Mucosa of descending colon (tissue), 3 donors: Measurements from ENCODE around the gene ASB4. TPM values are rescaled to one million over a fixed set of nuclear protein-coding genes. Genes with fewer than 3 reads are reported as not detected.

Source experiments
- ATAC-seq: fragments of 200-7000 bp; cut with Tn5 transposase; one replicate; pipeline ENCODE4 v1.9.1; 2020; ENCODE audit warnings: mild to moderate bottlenecking, moderate library complexity
- DNase-seq, 3 donors: peaks; one replicate each; pipeline ENCODE4 v3.0.0-alpha.2; 2020
- H3K36me3 ChIP-seq: fragments of 200-600 bp; one replicate; pipeline ENCODE4 v1.8.0; 2021; ENCODE audit warnings: low read depth, mild to moderate bottlenecking
- H3K4me1 ChIP-seq: fragments of 200-600 bp; one replicate; pipeline ENCODE4 v1.8.0; 2021; ENCODE audit warnings: low read depth, mild to moderate bottlenecking
- H3K4me3 ChIP-seq: fragments of 200-600 bp; one replicate; pipeline ENCODE4 v1.8.0; 2021; ENCODE audit warnings: mild to moderate bottlenecking
- H3K9me3 ChIP-seq: fragments of 200-600 bp; one replicate; pipeline ENCODE4 v1.8.0; 2021; ENCODE audit warnings: mild to moderate bottlenecking
- intact Hi-C, 2 donors: fragments of 100-400 bp; cut with DNase I in 1 of 2; cut with micrococcal nuclease in 1 of 2; formaldehyde crosslinking; loops; one replicate each; pipeline versions ENCODE4 v1.11.0 to v1.11.1; 2022; cut with DNase I, micrococcal nuclease
- total RNA-seq, 3 donors: library from RNA; stranded (reverse); fragmentation: NEBNext Ultra II Directional in 2 of 3; extraction: Animal tissue kit (Norgen Biotek cat#: 25700) in 2 of 3; gene quantifications; one replicate each; pipeline versions ENCODE4 v1.2.1 to v1.2.4, GENCODE V29; 2021 to 2023
- TF ChIP-seq, protein P1 (sequence below): fragments of 200-600 bp; IDR thresholded peaks from one replicate; pipeline ENCODE4 v1.8.0; 2022; ENCODE audit warnings: antibody characterized with exemption, mild to moderate bottlenecking
- donor health status: DM: no; HTN: no; CAD: no; lungs with moderate emphysema.
- donor health status: DM: no; HTN: no; CAD: no.
- donor health status: DM: no; HTN: yes; CAD: no.

Gene ASB4
- total RNA-seq, 3 donors from 2014 or later, result 0.13 to 0.84 TPM; not detected in 1

DNA sequence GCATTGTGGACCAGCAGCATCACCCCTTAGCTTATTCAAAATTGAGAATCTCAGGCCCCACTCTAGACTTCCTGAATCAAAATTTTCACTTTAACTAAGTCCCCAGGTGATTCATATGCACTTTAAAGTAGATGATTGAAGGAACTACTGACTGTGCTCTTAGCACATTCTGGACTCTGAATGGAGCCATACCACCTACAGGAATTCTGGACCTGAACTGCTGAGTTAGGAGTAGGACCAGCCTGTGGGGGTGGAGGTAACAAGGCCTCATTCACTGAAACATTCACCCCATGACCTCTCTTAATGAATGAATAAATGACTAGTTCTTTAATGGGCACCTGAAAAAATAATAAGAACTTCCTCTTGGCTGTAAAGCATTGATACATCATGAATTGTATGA is 103.3 kb downstream of the ASB4 start:
- no peak for ATAC-seq
- no peak overlapping the region for H3K4me3 ChIP-seq
- no peak for DNase-seq
- TF ChIP-seq, protein P1, sequence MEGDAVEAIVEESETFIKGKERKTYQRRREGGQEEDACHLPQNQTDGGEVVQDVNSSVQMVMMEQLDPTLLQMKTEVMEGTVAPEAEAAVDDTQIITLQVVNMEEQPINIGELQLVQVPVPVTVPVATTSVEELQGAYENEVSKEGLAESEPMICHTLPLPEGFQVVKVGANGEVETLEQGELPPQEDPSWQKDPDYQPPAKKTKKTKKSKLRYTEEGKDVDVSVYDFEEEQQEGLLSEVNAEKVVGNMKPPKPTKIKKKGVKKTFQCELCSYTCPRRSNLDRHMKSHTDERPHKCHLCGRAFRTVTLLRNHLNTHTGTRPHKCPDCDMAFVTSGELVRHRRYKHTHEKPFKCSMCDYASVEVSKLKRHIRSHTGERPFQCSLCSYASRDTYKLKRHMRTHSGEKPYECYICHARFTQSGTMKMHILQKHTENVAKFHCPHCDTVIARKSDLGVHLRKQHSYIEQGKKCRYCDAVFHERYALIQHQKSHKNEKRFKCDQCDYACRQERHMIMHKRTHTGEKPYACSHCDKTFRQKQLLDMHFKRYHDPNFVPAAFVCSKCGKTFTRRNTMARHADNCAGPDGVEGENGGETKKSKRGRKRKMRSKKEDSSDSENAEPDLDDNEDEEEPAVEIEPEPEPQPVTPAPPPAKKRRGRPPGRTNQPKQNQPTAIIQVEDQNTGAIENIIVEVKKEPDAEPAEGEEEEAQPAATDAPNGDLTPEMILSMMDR, result no peak
- intact Hi-C loops, result no loop called here
- no peaks in the 10 kb centered on the region for H3K36me3 ChIP-seq
- H3K4me1 ChIP-seq, result no peaks in the 10 kb centered on the region
- no peaks in the 10 kb centered on the region for H3K9me3 ChIP-seq

- intact Hi-C loops, result no loop called here
- H3K4me1 ChIP-seq, result no peaks in the 10 kb centered on the region
- no peak for DNase-seq
- no peak overlapping the region for H3K4me3 ChIP-seq
- TF ChIP-seq, protein P1, result no peak
- H3K36me3 ChIP-seq, result no peaks in the 10 kb centered on the region
- no peaks in the 10 kb centered on the region for H3K9me3 ChIP-seq
- ATAC-seq, result no peak
These were observed 104.0 kb downstream of the ASB4 start for GRCh38 chr7:95589766-95590165.

Other genes starting within 250 kb of the ASB4 start
- not detected for gene PON1, start 161.4 kb upstream of the ASB4 start, total RNA-seq
- gene PON3, start 89.6 kb upstream of the ASB4 start, total RNA-seq, result 1 to 10 TPM; 3.2 to 8.2 (median 4.2) TPM
- 100 to 1,000 TPM in 2 of 3 donors, 10 to 100 TPM in 1; 95.9 to 140 (median 129) TPM for gene PON2, start 50.9 kb upstream of the ASB4 start, total RNA-seq
- 100 to 1,000 TPM in 1 of 3 donors, 10 to 100 TPM in 2; 36.2 to 224 (median 50.6) TPM for gene PDK4, start 110.6 kb downstream of the ASB4 start, total RNA-seq